Measurements from ENCODE around the gene KRT39.
A peak's percentile ranks its signal among the peaks of the same experiment; 100 is the strongest.
"Not testable (repeated sequence)": the region's sequence is repeated elsewhere in the genome, so short reads cannot be mapped to it uniquely, and the experiment has no call there.

The KRT39 gene

DNA sequence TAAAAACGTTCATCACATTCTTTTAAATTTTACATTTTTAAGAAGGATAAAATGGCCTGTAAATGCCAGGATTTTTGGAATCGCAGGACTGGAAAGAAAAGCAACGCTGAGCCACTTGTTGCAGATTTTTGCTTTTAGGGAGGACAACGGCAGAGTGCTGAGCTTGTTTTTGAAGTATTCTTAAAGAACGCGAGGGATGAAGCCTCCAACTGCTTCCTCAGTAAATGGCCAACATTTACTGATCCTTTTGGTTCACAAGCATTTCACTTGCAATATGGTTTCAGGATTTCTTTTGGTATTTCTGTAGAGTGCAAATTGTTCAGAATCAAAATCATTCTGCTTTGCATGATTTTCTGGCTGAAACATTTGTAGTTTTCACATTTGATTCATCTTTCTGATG lies 26.5 kb downstream of the KRT39 start:
- no peak for DNase-seq (ENCODE audit: low spot score)

DNA sequence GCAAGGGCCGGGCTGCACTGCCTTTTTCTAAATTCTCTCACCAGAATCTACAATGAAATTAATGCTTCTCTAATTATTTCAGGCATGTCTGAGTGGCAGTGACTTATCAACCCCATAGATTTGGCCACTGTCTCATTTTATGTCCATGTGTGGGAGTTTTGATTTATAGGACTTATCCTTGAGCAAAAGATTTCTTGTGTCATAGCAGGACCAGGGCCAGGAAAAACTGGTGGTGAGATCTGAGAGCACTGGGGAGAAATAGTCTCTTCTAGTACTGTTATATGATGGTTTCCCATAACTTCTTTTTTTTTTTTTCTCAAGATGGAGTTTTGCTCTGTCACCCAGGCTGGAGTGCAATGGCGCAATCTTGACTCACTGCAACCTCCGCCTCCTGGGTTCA lies 27.8 kb downstream of the KRT39 start:
- no peak for DNase-seq (ENCODE audit: low spot score)

DNA sequence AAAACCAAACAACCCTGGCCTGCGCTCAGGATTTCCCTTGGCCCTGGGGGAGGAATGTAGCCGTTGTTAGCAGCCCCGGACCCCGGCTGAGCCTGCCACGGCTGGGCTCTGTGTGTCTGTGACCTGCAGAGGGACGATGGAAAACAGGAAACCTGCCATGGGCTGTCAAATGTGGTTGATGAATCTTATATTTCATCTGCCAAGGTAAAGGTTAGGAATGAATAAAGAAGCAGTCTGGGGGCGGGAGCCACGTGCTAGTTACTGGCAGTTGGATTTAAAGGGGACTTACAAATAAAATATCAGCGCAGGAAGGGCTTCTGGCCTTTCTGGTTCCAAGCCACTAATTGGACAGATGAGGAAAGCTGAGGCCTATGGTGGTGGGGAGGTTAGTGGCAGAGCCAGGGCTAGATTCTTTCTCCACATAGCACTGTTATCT lies 29.3 kb downstream of the KRT39 start, which contains the start of gene KRT23:
Gene KRT23, minus strand, starts transcription at position 263 of the 436 bp plus-strand sequence. CDS start 1,043 bp downstream, outside the sequence.
- no peak for DNase-seq (ENCODE audit: low spot score)

DNA sequence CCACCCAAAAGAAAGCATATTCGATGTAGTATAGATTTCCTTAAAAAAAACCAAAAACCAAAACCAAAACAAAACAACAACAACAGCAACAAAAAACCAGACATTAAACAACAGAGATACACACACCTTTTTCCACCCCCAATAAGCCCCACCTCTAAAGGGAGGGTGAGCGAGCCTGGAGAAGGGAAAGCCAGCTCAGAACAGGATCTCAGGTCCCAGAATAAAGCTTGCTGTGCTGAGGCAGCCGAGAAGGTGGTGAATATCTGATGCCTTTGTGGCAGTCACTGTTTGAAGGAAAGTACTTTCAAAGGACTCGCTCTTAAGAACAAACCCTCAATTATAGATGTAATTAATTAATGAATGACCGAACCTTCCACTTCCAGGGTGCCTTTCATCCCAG lies 29.8 kb downstream of the KRT39 start:
- no peak for DNase-seq (ENCODE audit: low spot score)

DNA sequence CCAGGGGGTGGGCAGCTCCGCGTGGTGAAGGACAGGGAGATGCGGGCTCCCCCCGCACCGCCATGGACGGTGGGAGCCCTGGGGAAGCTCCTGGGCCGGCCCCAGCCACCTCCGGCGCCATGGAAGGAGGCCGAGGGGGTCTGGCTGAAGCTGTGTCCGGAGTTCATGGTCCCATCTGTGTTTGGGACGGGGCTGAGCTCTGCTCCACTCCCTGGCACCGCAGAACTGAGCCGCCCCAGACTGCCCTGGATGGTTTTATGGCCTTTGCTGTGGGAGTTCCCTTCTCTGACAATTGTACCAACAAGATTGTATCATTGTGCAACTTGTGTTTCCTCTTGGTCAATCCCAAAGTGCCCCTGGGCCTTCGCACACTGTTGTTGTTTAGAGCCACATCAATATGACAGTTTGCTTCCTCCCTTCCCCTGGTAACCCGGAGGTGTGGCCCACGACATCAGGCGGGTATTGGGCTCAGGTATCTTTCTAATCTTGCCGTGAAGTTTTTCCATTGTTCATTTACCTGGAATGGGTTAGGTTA lies 30.2 kb downstream of the KRT39 start:
- no peak for DNase-seq (ENCODE audit: low spot score)

DNA sequence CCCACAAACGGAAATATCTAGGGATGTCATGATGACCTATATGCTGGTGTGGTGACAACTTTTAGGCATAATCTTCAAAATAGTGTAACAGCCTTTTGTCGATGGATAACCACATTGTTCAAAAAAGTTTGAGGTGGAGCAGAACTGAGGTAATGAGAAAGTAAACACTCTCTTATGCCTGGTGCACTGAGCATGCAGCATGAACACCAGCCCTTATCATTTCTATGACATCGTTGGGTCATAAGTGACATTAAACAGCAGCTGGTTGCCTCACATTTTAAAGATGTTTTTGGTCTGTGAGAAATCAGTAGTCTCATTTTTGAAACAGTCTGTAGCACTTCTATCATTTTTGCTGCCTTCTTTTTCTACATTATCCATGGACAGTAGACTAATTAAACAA lies 31.1 kb downstream of the KRT39 start:
- DNase-seq (ENCODE audit: low spot score), result no peak

DNA sequence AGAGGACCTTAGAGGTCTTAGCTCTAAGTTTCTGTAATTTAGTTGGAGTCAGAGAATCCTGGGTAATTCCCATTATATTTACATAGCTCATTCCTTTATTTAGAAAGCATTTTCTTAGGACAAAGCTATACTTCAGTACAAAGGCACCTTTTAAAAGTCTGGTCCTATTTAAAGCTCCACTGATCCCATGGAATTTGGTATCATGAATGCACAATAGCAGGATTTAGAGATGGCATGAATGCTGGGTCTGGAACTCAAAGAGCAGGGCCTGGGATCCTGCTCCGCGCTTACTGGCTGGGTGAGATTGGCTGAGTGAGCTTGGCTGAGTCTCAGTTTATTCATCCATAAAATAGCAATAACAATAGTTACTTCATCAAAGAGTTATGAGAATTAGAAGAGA lies 34.1 kb downstream of the KRT39 start:
- no peak for DNase-seq (ENCODE audit: low spot score)

DNA sequence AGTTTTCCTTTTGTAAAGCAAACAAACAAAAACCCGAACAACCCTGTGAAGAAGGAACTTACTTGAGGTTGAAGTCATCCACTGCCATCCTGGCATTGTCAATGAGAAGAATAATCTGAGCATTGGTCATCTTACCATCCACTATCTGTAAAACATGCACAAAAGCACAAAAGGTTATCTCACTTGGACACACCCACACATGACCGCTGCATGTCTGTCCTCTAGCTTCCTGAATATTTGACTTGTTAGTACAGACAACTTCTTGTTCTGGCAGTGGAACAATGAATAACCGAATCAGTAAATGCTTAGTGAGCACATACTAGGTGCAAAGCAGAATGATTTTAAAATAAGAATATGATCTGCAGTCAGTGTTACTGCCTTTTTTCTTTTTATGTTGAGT lies 35.4 kb downstream of the KRT39 start:
- DNase-seq (ENCODE audit: low spot score), result no peak

DNA sequence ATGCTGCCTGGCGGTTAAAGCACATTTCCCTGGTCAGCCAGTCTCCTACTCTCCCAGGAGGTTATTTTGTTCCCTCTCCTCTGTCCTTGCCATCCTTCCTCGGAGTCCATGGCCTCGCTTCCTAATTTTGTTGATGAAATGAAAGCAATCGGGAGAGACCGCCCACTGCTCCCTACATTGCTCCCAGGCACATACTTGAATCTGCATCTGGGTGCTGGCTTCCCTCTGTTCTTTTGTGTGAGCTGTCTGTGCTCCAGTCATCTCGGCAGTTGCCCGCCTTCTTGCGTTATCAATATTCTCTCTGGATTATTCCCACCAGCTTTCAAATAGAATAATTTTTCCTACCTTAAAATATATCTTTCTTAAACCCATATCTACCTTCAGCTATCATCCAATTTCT lies 40.4 kb downstream of the KRT39 start:
- DNase-seq (ENCODE audit: low spot score), result no peak

DNA sequence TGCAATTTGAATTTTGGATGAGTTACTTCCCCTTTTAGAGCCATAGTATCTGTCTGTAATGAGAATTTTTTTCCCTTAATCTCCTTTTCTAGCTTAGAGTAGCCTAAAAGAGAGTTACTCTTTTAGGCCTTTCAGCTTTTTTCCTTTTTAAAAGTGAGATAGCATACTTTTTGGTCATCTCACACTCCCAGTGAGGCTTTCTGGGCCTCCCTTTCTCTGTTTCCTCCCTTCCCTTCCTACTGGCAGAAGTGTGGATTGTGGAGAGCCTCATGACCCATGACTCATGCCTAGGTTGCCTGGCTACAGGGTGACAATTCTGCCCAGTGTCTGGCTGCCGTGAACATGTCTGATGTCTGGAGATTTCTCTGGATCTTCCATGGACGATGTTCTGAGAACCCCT lies 44.5 kb downstream of the KRT39 start:
- no peak for DNase-seq (ENCODE audit: low spot score)

DNA sequence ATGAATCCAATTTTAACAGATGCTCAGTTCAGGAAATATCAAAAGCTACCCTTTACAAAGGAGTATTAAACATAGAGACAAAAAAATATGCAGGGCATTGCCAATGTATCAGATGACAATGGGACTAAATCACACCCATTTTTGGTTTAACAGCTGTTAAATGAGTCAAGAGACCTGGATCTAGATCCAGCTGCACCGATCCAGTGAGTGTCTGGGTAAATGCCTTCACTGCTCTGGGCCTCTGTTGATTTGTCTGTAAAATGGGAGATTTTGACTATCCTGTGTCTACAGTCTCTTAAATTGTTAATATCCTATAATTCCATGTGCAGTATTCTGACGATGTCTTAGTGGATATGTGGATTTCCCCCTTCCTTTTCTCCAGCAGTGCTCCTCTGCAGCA lies 45.7 kb downstream of the KRT39 start:
- DNase-seq (ENCODE audit: low spot score), result no peak

DNA sequence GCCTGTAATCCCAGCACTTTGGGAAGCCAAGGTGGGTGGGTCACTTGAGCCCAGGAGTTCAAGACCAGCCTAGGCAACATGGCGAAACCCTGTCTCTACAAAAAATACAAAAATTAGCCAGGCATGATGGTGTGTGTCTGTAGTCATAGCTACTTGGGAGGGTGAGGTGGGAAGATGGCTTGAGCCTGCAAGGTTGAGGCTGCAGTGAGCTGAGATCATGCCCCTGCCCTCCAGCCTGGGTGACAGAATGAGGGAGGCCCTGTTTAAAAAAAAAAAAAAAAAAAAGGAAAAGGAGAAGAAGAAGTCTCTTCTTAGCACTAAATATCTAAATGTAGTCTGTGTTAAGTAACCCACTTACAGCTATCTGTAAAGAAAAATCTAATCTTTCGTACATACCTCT lies 49.6 kb downstream of the KRT39 start:
- not testable (repeated sequence) for DNase-seq (ENCODE audit: low spot score)

DNA sequence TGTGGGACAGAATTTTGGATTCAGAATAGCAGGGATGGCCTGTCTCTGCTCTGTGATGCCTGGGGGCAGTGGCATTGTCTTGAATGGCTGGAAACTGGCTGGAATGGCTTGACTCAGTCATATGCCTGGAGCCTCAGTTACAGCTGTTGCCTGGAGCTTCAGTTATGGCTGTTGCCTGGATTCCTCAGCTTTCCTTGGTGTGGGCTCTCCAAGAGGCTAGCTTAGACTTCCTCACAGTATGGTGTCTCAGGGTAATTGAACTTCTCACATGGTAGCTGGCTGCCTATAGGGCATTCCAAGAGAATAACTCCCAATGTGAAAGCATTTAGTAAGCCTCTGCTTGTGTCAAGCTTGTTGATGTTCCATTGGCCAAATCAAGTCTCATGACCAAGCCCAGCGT lies 50.4 kb downstream of the KRT39 start:
- DNase-seq (ENCODE audit: low spot score), result no peak

DNA sequence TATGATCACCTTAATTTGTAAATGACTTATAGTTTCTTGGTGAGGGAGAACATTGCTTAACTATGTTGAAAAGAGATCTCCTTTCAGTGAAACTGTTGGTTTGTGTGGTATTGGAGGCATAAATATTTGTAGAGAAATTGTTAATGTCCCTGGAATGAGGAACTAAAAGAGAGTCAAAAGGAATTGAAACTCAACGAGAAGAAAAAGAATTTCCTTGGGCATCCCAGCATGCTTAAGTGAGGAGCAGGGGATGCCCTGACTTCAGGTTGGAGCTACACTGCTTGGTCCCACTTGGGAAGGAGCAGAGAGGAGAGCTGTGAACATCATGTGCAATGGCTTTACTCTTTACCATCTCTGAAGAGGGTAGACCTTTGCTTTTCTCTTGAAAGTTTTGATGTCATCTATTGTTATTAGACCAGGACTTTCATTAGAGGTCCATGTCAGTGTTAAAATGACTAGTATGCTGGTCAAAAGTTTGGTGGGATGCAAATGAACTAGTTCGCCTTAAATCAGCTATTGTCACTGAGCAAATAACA lies 51.0 kb downstream of the KRT39 start:
- DNase-seq (ENCODE audit: low spot score), result no peak

DNA sequence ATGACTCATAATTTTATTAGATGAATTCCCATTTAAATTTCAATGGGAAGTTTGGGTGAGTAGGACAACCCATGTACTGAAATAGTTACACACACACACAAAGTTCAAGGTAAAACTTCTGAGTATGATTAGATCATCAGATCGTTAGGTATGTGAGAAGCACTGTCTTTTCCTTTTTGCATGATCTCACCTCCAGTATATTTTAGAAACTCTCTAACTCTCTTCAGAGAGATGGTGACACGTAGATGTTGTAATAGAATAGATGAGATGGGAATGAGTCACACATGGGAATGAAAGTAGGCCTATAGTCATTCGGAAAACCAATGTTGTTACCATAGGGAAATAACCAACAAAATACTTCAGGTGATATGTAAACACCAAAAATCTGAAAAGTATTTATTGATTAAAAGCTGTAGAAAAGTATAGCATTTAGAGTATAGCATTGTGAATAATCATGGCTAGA lies 51.5 kb downstream of the KRT39 start:
- DNase-seq (ENCODE audit: low spot score), result no peak

DNA sequence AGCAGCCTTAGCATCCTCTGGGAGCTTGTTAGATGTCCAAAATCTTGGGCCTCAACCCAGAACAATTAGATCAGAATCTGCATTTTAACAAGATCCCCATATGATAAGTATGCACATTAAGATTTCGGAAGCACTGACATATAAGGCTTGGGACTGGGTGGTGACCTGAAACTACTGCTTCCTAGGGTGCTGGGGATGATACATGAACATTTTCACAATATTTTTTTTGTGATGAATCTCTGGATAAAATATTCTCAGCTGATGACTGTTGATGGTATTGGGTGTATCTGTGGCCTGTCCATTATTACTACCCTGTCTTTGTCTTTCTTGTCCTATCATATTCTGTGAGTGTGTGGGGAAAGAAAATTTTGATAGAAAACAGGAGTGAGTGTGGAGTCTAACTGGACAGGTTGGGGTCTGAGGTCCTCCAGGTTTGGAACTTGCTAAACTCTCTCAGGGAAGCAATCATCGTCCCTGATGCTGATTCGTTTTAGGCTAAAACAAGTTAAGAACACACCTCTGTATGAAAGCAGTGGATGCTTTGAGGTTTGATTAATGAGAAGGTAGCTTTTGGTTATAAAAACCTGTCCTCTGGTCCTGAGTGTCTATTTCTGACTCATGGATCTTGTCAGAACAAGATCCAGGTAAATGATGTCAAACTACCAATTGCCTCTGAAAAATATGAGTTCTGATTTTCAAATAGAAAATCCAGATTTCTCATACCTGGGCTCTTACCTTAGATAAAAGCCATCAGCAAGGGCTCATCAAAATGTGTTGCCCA lies 52.5 kb downstream of the KRT39 start:
- DNase-seq (ENCODE audit: low spot score), result no peak

DNA sequence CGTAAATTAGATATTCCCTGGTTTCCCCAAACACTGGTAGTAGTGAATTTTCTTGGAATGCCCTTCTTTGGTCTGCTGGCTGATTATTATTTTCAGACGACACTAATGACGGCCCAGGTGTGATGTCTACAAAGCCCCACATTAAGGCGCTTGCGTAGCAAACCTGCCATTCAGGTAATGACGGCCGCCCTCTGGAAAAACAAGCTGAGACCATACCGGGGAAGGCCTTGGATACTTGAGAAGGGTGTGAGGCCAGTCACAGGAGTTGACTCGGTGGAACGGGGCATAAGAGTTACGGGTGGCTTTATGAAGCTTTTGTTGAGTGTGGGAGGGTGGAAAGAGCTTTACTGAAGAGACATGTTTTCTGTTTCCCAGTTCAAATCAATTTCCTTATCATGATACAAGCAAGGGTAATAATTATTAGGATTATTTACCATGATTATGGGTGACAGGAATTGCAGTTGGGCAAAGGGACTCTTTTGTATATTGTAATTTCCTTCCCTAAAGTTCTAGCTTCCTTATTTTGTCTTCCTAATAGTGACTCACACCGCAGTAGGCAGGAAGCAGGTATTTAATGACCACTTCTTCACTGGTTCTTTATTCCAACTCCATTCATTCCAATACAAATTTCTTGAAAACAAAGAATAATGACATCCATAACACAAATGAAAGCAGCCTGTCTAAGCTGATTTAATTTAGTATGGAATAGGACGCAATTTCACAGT lies 54.1 kb downstream of the KRT39 start:
- no peak for DNase-seq (ENCODE audit: low spot score)

DNA sequence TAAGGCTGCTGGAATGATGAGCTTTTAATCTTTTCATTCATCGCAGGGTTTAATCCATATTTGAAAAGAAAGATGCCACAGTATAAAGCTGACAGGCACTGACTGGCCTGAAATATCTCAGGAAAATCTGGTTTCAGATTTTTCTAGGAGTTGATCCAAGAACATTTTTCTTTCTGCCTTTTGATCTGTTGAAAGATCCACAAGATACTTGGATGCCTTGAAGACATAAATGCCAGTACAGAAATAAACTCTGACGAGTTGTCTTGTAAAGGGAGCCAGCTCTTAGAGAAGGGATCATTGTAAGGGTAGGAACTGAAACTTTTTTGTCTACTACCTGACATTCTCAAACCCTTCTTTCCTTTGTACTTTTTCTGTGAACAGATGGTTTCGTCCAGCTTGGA lies 56.3 kb downstream of the KRT39 start:
- no peak for DNase-seq (ENCODE audit: low spot score)

DNA sequence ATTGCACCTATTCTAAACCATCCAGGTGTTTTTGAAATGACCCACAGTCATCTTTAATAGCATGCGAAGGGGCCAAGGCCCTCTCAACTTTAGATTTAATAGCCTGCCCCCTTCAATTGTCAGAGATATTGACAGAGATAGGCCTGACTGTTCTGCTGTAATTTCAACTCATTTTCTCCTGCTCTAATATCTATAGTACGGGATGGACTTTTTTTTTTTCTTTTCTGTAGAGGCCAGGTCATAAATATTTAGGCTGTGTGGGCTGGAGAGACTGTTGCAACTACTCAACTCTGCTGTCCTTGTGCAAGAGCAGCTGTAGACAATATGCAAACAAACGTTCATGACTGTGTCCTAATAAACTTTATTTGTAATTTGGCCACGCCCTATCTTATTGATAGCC lies 57.0 kb downstream of the KRT39 start:
- no peak for DNase-seq (ENCODE audit: low spot score)

DNA sequence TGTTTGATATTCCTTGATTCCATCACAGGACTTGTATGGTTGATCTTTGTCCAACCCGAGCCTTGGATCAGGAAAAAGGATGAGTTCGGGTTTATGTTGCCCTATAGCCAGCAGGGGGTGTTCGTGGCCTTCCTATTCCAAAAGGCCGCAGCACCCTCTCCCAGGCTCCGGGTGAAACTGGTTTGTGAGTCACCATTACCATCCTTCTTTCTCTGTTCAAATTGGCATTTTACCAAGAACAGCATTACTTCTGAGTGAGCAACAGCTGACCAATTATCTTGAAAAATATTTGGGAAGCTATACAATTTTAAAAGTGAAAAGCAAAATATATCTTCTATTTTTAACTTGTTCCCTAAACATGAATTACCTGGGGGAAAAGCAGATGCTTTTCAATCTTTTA lies 57.4 kb downstream of the KRT39 start:
- DNase-seq (ENCODE audit: low spot score), result peak; percentile 85
